HG03039 (cell line): ENCODE measurements around the gene ACOX3.

ENCODE experiments used
- ATAC-seq: cut with Tn5 transposase; IDR thresholded peaks from one replicate; pipeline ENCODE4 v1.9.1; 2021; ENCODE audit warnings: mild to moderate bottlenecking, moderate library complexity; ENCODE audit not compliant: unreplicated experiment

The ACOX3 gene

DNA sequence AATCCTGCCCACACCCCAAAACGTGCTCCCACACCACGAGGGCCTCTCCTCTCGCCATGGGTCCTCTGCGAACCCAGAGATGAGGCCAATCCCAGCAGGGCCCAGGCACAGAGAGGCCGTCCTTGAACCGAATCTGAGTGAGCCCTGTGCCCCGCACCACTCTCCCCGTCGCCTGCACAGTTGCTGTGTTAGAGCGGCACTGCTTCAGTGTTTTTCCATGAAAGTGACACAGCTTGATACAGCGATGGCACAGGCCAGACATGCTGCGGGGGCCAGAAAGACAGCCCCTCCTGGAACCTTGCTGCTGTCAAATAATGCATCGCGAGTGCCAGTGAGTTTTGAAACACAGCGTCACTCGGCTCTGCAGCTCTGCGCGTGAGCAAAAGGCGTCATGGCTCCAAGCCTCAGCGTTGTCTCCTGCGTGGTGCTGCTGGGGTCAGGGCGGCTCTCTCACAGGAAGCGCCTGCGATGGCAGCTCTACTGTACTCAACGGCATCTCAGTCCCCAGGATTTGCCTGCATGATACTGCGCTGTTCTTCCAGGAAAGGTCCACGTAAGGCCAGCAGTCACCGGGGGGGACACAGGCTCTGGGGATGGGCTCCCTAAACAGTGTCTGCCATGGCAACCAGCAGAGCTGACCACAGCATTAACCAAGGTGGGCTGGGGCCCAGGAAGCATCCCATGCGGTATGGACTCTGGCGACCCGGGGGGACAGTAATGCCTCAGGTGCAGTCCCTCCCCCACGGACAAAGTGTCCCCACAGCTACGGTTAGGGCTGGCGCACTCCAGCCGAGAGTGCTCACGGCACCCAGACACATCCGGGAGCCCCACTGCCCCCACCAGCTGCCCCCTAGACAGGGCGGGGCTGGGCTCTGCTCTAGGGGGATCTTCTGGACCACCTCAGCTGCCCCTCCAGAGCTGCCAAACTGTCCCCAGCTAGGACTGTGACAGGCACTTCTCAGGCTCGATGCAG, 63.1 kb downstream of the ACOX3 start:
- no peak for ATAC-seq

GRCh38 chr4:8376361-8377102, 64.0 kb downstream of the ACOX3 start:
- no peak for ATAC-seq

GRCh38 chr4:8374851-8375649, 65.5 kb downstream of the ACOX3 start:
- ATAC-seq, result no peak

DNA sequence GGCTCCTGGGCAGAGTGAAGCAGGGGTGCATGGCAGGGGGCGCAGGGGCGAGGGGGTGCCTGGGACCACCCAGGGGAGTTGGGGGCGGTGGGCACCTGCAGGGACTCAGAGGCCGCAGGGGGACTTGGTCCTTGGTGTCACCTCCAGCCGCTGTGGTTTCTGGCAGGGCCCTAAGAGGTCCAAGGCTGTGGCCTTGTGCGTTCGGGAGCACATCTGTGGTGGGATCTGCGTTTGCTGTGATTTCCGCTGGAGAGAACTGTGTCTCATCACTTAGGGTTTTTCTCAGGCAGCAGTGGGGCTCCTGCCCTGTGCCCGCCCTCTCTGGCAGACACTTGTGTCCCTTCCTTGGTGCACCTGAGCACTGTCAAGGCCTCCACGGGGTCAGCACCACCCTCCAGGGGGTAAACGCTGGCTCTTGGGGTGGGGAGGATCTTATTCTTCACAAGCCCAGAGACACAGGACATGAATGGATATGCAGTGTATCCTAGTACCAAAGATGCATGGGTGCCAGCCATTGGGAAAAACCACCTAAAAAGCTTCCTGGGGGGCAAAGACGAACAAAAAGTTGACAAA, 66.5 kb downstream of the ACOX3 start:
- ATAC-seq, result no peak

GRCh38 chr4:8373270-8373972, 67.1 kb downstream of the ACOX3 start:
- ATAC-seq, result no peak

DNA sequence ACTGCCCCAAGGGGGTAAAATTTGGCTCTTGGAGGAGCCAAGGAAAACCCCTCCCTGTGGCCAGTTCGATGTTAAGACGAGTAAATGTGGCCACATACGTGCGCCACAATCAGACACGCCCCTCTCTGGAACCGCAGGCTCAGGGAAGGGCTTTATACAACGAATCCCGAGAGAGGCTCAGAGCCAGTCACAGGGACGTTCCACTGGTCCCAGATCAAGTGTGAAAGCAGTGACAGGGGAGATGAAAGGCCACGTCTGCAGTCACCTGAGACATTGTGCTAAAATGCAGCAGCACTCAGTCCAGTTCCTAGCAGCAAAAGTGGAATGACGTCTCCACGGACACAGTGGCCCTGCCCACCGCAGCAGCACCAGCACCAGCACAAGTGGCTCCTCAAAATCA, 68.0 kb downstream of the ACOX3 start:
- no peak for ATAC-seq

DNA sequence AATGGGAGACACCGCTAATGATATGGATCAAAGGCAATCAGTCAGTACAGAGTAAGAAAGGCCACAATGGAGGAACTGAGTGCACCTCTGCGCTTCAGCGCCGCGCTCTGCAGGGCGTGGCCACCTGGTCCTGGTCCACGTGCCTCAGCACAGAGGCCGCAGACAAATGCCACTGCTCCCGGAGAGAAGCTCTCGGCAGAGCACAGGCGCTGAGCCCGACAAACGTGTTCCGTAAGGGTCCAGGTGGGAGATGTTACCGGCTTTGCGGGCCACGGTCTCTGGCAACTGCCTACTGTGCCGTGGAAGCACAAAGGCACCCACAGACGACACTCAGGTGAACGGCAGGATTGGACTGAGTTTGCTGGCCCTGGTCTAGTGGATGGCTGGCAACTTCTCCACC, 68.9 kb downstream of the ACOX3 start:
- no peak for ATAC-seq

- ATAC-seq, result no peak
These were observed 69.5 kb downstream of the ACOX3 start for GRCh38 chr4:8370835-8371595.

GRCh38 chr4:8370106-8370787, 70.3 kb downstream of the ACOX3 start:
- ATAC-seq, result no peak

DNA sequence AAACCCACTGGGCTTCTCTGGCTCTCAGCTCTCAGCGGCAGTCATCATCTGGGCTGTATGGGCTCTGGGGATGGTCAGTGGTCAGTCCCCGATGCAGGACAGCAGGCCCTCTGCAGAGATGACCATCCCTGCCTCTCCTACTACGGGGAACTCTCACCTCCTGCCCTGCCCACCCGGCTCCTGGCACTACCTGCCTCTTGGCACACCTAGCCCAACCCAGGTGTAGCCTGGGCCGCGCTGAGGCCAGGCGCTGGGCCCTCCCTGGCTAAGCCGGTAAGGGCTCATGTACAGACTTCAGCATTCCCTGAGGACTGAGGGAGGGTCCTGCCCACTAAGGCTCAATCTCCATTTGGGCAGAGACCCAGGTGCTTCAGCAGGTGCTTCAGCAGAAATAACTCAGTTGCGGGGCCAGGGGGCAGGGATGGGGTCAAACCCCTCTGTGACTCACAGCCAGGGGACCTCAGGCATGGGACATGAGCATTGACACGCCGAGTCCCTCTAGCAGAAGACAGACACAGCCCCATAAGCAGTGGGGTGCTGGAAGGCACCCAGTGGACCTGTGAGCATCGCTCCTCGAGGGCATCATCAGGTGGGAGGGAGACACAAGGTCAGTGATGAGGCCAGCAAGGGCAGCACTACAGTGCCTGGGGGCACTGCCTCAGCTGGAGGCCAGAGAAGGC, 71.0 kb downstream of the ACOX3 start:
- ATAC-seq, result no peak

DNA sequence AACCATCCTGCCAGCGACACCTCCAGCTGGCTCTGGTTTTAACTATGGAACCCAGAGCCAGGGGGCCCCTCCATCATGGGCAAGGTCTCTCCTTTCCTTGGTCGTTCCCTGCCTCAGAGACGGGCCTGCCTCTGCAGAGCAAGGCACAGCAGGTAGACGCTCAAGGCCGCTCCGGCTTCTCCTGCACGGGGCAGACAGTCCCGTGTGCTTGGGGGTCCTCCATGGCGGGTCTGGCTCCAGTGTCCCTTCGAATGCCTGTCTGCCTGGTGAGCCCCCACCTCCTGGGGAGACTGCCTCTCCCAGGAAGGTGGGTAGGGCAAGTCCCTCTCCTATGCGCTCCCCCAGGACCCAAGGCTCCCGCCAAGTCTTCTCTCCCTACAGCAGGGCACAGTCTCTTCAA, 71.5 kb downstream of the ACOX3 start:
- ATAC-seq, result no peak

- ATAC-seq, result no peak
These were observed 72.5 kb downstream of the ACOX3 start for GRCh38 chr4:8368061-8368481.

GRCh38 chr4:8366601-8367000, 73.9 kb downstream of the ACOX3 start:
- ATAC-seq, result no peak

GRCh38 chr4:8365951-8366350, 74.6 kb downstream of the ACOX3 start:
- no peak for ATAC-seq

DNA sequence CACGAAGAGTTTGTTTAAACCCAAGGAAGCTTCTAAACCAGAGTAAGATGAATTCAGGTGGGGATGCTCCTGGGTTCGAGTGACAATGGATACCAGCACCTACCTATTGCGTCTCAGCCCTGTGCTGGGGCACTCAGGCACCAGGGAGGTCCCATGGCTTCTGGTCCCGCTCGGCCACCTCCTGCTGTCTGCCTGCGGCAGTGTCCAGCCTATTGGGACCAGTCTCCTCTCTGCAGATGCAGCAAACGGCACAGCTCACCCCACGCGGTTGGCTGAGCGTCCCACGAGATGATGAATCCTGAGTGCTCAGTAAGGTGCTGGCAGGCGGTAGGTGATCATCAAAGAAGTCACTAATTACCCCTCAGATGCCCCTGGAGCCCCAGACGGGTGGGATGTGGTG, 75.2 kb downstream of the ACOX3 start:
- no peak for ATAC-seq

DNA sequence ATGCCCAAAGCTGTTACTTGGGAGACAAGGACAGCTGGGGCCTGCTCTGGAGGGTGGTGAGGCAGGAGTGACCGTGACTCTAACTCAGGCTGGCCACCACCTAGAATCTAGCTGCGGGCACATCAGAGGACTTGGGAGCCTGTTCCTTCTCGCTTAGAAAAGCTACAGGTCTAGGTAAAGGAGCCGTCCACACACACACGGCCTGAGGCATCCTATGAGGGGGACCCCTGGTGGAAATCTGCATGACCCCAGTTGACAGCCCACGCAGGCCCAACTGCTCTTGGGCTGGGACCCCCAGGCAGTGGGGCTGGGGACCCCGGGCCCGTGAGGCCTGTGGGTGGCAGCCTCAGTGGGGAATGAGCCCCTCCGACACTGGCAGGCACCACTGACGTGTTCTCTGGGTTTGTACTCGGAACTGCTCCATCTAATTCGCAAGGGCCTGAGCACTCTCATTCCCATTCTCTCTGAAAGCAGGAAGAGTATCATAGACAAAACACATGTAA, 75.6 kb downstream of the ACOX3 start:
- ATAC-seq, result no peak

DNA sequence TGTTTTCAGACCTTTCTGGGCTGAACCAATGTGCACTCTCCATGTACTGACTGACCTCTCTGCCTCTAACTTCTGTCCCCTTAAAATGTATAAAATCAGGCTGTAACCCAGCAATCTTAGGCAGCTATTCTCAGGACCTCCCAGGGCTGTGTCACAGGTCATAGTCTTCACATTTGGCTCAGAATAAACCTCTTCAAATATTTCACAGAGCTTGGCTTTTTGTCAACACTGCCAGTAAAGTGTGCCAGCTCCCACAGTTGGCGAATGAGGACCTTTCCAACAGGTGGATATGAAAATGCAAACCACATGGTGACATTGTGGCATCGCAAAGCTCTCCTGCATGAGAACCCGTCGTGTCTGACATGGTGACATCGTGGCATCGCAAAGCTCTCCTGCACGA, 76.4 kb downstream of the ACOX3 start:
- no peak for ATAC-seq

- no peak for ATAC-seq
These were observed 78.0 kb downstream of the ACOX3 start for GRCh38 chr4:8362483-8362882.
